PFSK-1 (cell line): ENCODE results near the gene PTGER4.

Source experiments
- FOXP2 ChIP-seq: optimal IDR thresholded peaks from 2 replicates; pipeline ENCODE3; 2011; ENCODE audit warnings: borderline replicate concordance, control low read depth, inconsistent platforms; ENCODE audit not compliant: insufficient read depth; ENCODE audit errors: extremely low read length, extremely low read depth
- POLR2AphosphoS5 ChIP-seq: IDR thresholded peaks from 2 replicates; pipeline ENCODE4 v1.6.1; 2012; ENCODE audit warnings: low read depth, mild to moderate bottlenecking, control low read depth, low read length, moderate library complexity
- REST ChIP-seq, 2 experiments: IDR thresholded peaks; 2 replicates each; pipeline versions ENCODE4 v1.6.1 to v1.8.0; 2011 to 2012; ENCODE audit warnings: low read depth in 2 of 2, low read length in 2 of 2, control low read depth in 1 of 2, inconsistent platforms in 1 of 2, mild to moderate bottlenecking in 1 of 2, moderate library complexity in 1 of 2; ENCODE audit not compliant: insufficient read depth in 1 of 2
- SIN3A ChIP-seq: IDR thresholded peaks from 2 replicates; pipeline ENCODE4 v1.6.1; 2012; ENCODE audit warnings: mild to moderate bottlenecking, low read length, moderate library complexity, borderline replicate concordance; ENCODE audit not compliant: insufficient read depth
- TAF1 ChIP-seq: IDR thresholded peaks from 2 replicates; pipeline ENCODE4 v1.6.1; 2012; ENCODE audit warnings: low read length, control low read depth, borderline replicate concordance; ENCODE audit not compliant: insufficient read depth

Gene PTGER4

GRCh38 chr5:40716000-40716399 lies 36.3 kb downstream of the PTGER4 start:
- TF ChIP-seq SIN3A (no peak), POLR2AphosphoS5 (no peak), REST (IDR thresholded peaks at IDR 0.05; ENCODE audit: insufficient read depth in 1 of 2, low read depth in 2 of 2, low read length in 2 of 2) (no peak), FOXP2 (no peak), TAF1 (no peak)

GRCh38 chr5:40716590-40716989 lies 36.9 kb downstream of the PTGER4 start:
- TF ChIP-seq FOXP2 (no peak), SIN3A (no peak)

GRCh38 chr5:40717281-40717680 lies 37.6 kb downstream of the PTGER4 start:
- TF ChIP-seq REST (IDR thresholded peaks at IDR 0.05; ENCODE audit: insufficient read depth in 1 of 2, low read depth in 2 of 2, low read length in 2 of 2) (no peak), TAF1 (no peak), FOXP2 (no peak), POLR2AphosphoS5 (no peak)

- no peak for TF ChIP-seq TAF1
- TF ChIP-seq POLR2AphosphoS5, result no peak
- TF ChIP-seq SIN3A, result no peak
- no peak for TF ChIP-seq REST (IDR thresholded peaks at IDR 0.05; ENCODE audit: insufficient read depth in 1 of 2, low read depth in 2 of 2, low read length in 2 of 2)
- TF ChIP-seq FOXP2, result no peak
These were observed 40.4 kb downstream of the PTGER4 start for GRCh38 chr5:40720069-40720468.

GRCh38 chr5:40733434-40733833 lies 53.7 kb downstream of the PTGER4 start:
- TF ChIP-seq POLR2AphosphoS5, result no peak
- no peak for TF ChIP-seq TAF1
- no peak for TF ChIP-seq SIN3A

- TF ChIP-seq POLR2AphosphoS5 (no peak), FOXP2 (no peak), SIN3A (no peak), TAF1 (no peak), REST (IDR thresholded peaks at IDR 0.05; ENCODE audit: insufficient read depth in 1 of 2, low read depth in 2 of 2, low read length in 2 of 2) (no peak)
These were observed 54.3 kb downstream of the PTGER4 start for GRCh38 chr5:40733879-40734563.
